Measurements from ENCODE around the gene SCAPER.

Gene SCAPER

GRCh38 chr15:76465728-76466127 lies 439.4 kb downstream of the SCAPER start:
- Mint-ChIP-seq H3K27ac (no peak overlapping the region), H3K9me3 (peaks cover 41% of the 10 kb centered on the region), H3K36me3 (ENCODE audit: low read depth) (peaks cover 61% of the 10 kb centered on the region), H3K4me3 (no peak overlapping the region), H3K4me1 (no peaks in the 10 kb centered on the region), H3K27me3 (ENCODE audit: low read depth, poor library complexity) (no peaks in the 10 kb centered on the region)
- no peak for DNase-seq
- TF ChIP-seq CTCF (IDR thresholded peaks at IDR 0.05) = no peak

GRCh38 chr15:76464247-76464646 lies 440.9 kb downstream of the SCAPER start:
- H3K9me3 Mint-ChIP-seq = peaks cover 50% of the 10 kb centered on the region
- H3K4me3 Mint-ChIP-seq = no peak overlapping the region
- no peak for TF ChIP-seq CTCF (IDR thresholded peaks at IDR 0.05)
- DNase-seq = no peak
- H3K4me1 Mint-ChIP-seq = no peaks in the 10 kb centered on the region
- H3K27me3 Mint-ChIP-seq (ENCODE audit: low read depth, poor library complexity) = no peaks in the 10 kb centered on the region
- peaks cover 53% of the 10 kb centered on the region for H3K36me3 Mint-ChIP-seq (ENCODE audit: low read depth)
- no peak overlapping the region for H3K27ac Mint-ChIP-seq

GRCh38 chr15:76460871-76461270 lies 444.3 kb downstream of the SCAPER start:
- Mint-ChIP-seq H3K4me1 (no peaks in the 10 kb centered on the region), H3K36me3 (ENCODE audit: low read depth) (peaks cover 26% of the 10 kb centered on the region), H3K9me3 (peaks cover 31% of the 10 kb centered on the region), H3K27ac (no peak overlapping the region), H3K4me3 (no peak overlapping the region), H3K27me3 (ENCODE audit: low read depth, poor library complexity) (no peaks in the 10 kb centered on the region)
- no peak for TF ChIP-seq CTCF (IDR thresholded peaks at IDR 0.05)
- DNase-seq = no peak

GRCh38 chr15:76460347-76460746 lies 444.8 kb downstream of the SCAPER start:
- peaks cover 25% of the 10 kb centered on the region for H3K9me3 Mint-ChIP-seq
- no peak overlapping the region for H3K27ac Mint-ChIP-seq
- no peak for TF ChIP-seq CTCF (IDR thresholded peaks at IDR 0.05)
- H3K36me3 Mint-ChIP-seq (ENCODE audit: low read depth) = peaks cover 21% of the 10 kb centered on the region
- no peaks in the 10 kb centered on the region for H3K27me3 Mint-ChIP-seq (ENCODE audit: low read depth, poor library complexity)
- no peak for DNase-seq
- H3K4me3 Mint-ChIP-seq = no peak overlapping the region
- no peaks in the 10 kb centered on the region for H3K4me1 Mint-ChIP-seq

- H3K4me1 Mint-ChIP-seq = no peaks in the 10 kb centered on the region
- TF ChIP-seq CTCF (IDR thresholded peaks at IDR 0.05) = no peak
- H3K9me3 Mint-ChIP-seq = no peaks in the 10 kb centered on the region
- H3K36me3 Mint-ChIP-seq (ENCODE audit: low read depth) = no peaks in the 10 kb centered on the region
- DNase-seq = no peak
- H3K27me3 Mint-ChIP-seq (ENCODE audit: low read depth, poor library complexity) = no peaks in the 10 kb centered on the region
- no peak overlapping the region for H3K4me3 Mint-ChIP-seq
- H3K27ac Mint-ChIP-seq = no peak overlapping the region
Measured at GRCh38 chr15:76451540-76451939, 453.6 kb downstream of the SCAPER start.

GRCh38 chr15:76449455-76449854 lies 455.7 kb downstream of the SCAPER start:
- H3K27me3 Mint-ChIP-seq (ENCODE audit: low read depth, poor library complexity) = no peaks in the 10 kb centered on the region
- no peak for TF ChIP-seq CTCF (IDR thresholded peaks at IDR 0.05)
- H3K9me3 Mint-ChIP-seq = no peaks in the 10 kb centered on the region
- no peaks in the 10 kb centered on the region for H3K36me3 Mint-ChIP-seq (ENCODE audit: low read depth)
- DNase-seq = no peak
- H3K4me3 Mint-ChIP-seq = no peak overlapping the region
- H3K4me1 Mint-ChIP-seq = no peaks in the 10 kb centered on the region
- no peak overlapping the region for H3K27ac Mint-ChIP-seq
